SK-N-SH (cell line): ENCODE results near the gene FADD.

Source experiments
- CTCF ChIP-seq: fragments of 200-600 bp; sonication (generic); IDR thresholded peaks from 2 replicates; pipeline ENCODE4 v1.6.1; 2017; ENCODE audit warnings: antibody characterized with exemption, mild to moderate bottlenecking, moderate library complexity
- EP300 ChIP-seq, 2 experiments: IDR thresholded peaks; 2 replicates each; pipeline versions ENCODE4 v1.4.0 to v1.6.1; 2012; ENCODE audit warnings: borderline replicate concordance in 1 of 2, low read depth in 1 of 2, low read length in 1 of 2
- EZH2phosphoT487 ChIP-seq: fragments of 200-600 bp; sonication (generic); IDR thresholded peaks from 2 replicates; pipeline ENCODE4 v1.6.1; 2017; ENCODE audit warnings: low read depth, mixed run types, mild to moderate bottlenecking, antibody characterized with exemption, moderate library complexity, borderline replicate concordance
- MXI1 ChIP-seq: IDR thresholded peaks from 2 replicates; pipeline ENCODE4 v1.6.1; 2012; ENCODE audit warnings: mild to moderate bottlenecking, low read depth, low read length, improper control_type of control experiment
- REST ChIP-seq: IDR thresholded peaks from 2 replicates; pipeline ENCODE4 v1.6.1; 2012; ENCODE audit warnings: mild to moderate bottlenecking, low read depth, low read length, moderate library complexity
- RFX5 ChIP-seq: IDR thresholded peaks from 2 replicates; pipeline ENCODE4 v1.6.1; 2012; ENCODE audit warnings: mild to moderate bottlenecking, improper control_type of control experiment, low read length
- SMC3 ChIP-seq: IDR thresholded peaks from 2 replicates; pipeline ENCODE4 v1.6.1; 2012; ENCODE audit warnings: low read depth, low read length, improper control_type of control experiment

- no peak for TF ChIP-seq REST
- TF ChIP-seq EZH2phosphoT487, result no peak
- TF ChIP-seq CTCF, result no peak
- no peak for TF ChIP-seq RFX5
- no peak for TF ChIP-seq MXI1
- TF ChIP-seq EP300 (IDR thresholded peaks at IDR 0.05; ENCODE audit: borderline replicate concordance in 1 of 2, low read depth in 1 of 2, low read length in 1 of 2), result no peak
- TF ChIP-seq SMC3, result no peak
These were observed 23.1 kb downstream of the FADD start for GRCh38 chr11:70226183-70226582.
